Liver (tissue), 3 donors: ENCODE data around the gene RPL21.

ENCODE experiments used
- JUND ChIP-seq, 2 donors: IDR thresholded peaks; 2 replicates each; pipeline ENCODE4 v1.6.1; 2016; ENCODE audit warnings: antibody characterized with exemption in 2 of 2
- RAD21 ChIP-seq, 2 donors: IDR thresholded peaks; 2 replicates each; pipeline ENCODE4 v1.6.1; 2016; ENCODE audit warnings: antibody characterized with exemption in 2 of 2, mild to moderate bottlenecking in 2 of 2
- YY1 ChIP-seq: IDR thresholded peaks from 2 replicates; pipeline ENCODE4 v1.6.1; 2016; ENCODE audit warnings: antibody characterized with exemption, mild to moderate bottlenecking
- TF ChIP-seq, protein P1 (sequence below): fragments of 150-350 bp; IDR thresholded peaks from 2 replicates; pipeline ENCODE4 v1.5.1; 2017; ENCODE audit warnings: improper control_type of control experiment, low read depth, low read length; ENCODE audit not compliant: missing input control
- TF ChIP-seq, protein P2 (sequence below): IDR thresholded peaks from 2 replicates; pipeline ENCODE4 v1.6.1; 2016; ENCODE audit warnings: antibody characterized with exemption, mild to moderate bottlenecking
- donor health status: healthy.
- donor health status: healthy.

DNA sequence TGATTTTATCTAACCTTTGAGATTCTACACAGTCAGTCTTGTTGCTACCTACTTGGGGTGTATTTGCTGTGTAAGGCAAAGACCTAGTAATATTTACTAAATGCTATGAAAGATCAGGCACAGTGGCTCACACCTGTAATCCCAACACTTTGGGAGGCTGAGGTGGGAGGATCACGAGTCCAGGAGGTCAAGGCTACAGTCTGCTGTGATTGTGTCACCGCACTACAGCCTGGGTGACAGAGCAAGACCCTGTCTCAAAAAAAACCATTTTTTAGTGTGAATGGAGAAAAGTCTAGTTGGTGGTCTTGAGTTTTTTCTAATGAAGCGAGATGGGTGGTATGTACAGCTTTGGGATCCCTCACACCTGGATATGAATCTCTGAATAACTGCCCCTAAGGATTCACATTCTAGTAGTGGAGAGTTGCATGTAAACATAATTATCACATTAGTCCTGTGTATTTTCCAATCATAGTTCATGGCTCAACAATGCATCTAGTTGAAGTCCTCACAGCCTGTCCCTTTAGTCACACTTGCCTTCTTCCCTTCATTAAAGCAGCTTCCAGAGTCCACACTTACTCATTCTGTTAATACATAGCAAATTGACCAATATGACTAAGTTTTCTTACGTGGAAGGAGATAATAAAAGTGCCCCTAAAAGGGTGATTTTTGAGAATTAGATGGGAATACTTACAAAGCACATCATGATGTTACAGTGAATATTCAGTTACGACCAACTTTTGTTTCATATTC, 7.5 kb downstream of the RPL21 start:
- TF ChIP-seq RAD21 (IDR thresholded peaks at IDR 0.05) (no peak), YY1 (no peak), JUND (IDR thresholded peaks at IDR 0.05) (no peak)
- TF ChIP-seq, protein P1, sequence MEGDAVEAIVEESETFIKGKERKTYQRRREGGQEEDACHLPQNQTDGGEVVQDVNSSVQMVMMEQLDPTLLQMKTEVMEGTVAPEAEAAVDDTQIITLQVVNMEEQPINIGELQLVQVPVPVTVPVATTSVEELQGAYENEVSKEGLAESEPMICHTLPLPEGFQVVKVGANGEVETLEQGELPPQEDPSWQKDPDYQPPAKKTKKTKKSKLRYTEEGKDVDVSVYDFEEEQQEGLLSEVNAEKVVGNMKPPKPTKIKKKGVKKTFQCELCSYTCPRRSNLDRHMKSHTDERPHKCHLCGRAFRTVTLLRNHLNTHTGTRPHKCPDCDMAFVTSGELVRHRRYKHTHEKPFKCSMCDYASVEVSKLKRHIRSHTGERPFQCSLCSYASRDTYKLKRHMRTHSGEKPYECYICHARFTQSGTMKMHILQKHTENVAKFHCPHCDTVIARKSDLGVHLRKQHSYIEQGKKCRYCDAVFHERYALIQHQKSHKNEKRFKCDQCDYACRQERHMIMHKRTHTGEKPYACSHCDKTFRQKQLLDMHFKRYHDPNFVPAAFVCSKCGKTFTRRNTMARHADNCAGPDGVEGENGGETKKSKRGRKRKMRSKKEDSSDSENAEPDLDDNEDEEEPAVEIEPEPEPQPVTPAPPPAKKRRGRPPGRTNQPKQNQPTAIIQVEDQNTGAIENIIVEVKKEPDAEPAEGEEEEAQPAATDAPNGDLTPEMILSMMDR, result no peak
- TF ChIP-seq, protein P2, sequence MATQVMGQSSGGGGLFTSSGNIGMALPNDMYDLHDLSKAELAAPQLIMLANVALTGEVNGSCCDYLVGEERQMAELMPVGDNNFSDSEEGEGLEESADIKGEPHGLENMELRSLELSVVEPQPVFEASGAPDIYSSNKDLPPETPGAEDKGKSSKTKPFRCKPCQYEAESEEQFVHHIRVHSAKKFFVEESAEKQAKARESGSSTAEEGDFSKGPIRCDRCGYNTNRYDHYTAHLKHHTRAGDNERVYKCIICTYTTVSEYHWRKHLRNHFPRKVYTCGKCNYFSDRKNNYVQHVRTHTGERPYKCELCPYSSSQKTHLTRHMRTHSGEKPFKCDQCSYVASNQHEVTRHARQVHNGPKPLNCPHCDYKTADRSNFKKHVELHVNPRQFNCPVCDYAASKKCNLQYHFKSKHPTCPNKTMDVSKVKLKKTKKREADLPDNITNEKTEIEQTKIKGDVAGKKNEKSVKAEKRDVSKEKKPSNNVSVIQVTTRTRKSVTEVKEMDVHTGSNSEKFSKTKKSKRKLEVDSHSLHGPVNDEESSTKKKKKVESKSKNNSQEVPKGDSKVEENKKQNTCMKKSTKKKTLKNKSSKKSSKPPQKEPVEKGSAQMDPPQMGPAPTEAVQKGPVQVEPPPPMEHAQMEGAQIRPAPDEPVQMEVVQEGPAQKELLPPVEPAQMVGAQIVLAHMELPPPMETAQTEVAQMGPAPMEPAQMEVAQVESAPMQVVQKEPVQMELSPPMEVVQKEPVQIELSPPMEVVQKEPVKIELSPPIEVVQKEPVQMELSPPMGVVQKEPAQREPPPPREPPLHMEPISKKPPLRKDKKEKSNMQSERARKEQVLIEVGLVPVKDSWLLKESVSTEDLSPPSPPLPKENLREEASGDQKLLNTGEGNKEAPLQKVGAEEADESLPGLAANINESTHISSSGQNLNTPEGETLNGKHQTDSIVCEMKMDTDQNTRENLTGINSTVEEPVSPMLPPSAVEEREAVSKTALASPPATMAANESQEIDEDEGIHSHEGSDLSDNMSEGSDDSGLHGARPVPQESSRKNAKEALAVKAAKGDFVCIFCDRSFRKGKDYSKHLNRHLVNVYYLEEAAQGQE, result no peak
